Measurements from ENCODE around the gene GRHL1.
"Not testable (repeated sequence)": the region's sequence is repeated elsewhere in the genome, so short reads cannot be mapped to it uniquely, and the experiment has no call there.

The GRHL1 gene

DNA sequence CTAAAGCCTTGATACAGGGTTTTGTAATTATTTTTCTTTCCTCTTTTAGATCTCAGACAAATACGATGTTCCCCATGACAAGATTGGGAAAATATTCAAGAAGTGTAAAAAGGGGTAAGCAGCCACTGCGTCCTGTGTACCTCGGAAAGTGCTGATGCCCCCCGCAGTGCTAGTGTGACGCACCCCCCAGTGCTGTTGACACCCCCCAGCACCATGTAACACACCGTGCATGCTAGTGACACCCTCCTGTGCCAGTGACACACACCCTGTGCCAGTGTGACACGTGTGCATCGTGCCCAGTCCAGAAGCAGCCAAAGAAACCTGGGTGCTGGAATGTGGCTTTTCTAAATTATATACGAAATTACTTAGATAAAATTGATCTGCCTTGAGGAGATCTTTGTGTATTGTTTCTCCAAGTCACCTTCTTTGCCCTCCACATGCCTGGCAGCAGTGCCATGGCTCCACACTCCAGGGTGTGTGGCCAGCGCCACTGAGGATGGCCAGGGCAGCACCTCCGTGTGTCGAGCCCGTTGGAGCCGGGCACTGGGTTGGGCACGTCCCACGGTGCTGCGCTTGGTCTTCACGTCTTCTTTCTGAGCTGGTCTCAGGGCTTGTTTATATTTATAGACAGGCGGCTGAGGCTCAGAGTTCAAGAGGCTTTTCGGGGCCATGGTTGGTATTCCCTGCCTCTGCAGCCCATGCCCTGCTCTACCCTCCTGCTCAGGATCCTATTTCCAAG lies 47.6 kb downstream of the GRHL1 start:
- no peak for DNase-seq

DNA sequence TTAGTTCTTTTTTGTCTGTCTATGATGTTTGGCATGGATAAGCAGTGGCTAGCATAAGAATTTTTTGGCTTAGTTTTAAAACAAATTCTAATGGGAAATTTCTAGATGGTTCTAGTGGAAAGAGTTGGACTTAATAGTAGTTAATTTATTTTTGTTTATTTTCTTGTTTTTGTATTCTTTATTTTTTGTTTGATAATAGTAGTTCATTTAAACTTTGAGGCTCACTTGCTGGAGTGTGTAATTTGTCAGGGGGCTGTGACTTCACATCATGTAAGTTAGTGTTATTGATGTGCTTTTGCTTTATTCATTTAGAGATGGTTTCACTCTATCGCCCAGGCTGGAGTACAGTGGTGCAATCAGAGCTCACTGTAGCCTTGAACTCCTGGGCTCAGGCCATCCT lies 48.2 kb downstream of the GRHL1 start:
- DNase-seq, result no peak

DNA sequence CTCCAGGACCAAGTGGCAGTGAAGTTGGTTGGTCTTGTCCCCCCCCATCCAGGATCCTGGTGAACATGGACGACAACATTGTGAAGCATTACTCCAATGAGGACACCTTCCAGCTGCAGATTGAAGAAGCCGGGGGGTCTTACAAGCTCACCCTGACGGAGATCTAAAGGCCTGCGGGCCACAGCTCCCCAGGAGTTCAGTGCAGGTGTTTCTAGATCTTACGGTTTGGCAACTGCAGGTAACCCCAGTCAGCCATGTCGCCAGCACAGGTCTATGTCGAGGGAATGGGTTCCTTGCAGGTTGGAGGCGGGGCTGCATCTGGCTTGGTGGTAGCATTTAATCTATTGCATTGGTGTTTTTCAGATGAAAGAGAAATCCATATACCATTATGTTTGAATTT lies 49.0 kb downstream of the GRHL1 start:
- no peak for DNase-seq

DNA sequence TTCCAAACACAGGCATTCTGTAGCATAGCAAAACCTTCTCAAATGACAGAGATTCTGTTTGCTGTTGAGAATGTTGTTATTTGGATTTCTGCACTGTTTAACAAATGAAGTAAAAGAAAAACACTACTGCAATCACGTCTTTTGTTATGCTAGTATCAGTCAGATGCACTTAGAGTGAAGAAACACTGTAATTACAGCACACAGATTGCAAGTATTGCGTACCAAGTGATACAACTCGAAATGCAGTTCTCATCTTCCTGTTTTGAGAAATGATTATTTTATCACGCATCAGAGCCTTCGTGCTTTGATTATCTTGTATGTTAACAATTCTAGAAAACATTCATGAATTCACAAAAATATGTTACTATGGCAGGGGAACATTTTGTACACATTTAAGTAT lies 50.1 kb downstream of the GRHL1 start:
- no peak for DNase-seq

DNA sequence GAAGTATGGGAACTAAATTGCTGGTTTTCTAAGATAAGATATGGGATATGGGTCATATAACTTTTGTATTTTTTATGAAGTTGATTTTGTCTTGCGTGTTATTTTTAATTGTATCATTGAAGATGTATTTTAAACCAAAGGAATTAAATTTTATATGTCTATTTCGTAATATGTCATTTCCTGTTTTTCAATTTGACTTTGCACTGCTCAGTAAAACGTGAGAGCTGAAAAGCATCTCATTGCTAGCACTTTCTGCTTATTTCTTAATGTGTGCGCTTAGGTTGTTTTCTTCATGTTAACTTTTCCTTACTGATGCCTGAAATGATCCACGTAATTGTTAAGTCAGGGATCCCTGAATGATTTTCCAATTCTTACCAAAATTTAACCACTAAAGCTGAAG lies 50.6 kb downstream of the GRHL1 start:
- DNase-seq, result no peak

DNA sequence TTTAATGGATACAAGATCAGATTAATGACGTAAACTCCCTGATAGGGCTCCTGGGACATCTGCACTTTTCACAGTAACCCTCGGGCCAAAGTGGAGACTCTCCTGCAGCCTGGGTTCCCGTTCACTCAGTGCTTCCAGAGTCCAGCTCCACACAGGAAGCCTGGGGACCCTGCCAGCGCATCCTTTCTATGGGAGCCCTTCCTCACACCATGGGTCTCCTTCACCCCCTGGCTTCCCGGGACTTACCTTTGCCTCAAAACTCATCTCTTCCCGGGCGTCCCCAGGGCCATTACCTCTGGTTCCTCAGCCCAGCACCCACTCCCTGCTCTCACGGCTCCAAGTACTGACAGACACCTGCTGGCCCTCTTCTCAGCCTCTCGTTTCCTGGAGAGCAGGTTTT lies 51.2 kb downstream of the GRHL1 start:
- no peak for DNase-seq

DNA sequence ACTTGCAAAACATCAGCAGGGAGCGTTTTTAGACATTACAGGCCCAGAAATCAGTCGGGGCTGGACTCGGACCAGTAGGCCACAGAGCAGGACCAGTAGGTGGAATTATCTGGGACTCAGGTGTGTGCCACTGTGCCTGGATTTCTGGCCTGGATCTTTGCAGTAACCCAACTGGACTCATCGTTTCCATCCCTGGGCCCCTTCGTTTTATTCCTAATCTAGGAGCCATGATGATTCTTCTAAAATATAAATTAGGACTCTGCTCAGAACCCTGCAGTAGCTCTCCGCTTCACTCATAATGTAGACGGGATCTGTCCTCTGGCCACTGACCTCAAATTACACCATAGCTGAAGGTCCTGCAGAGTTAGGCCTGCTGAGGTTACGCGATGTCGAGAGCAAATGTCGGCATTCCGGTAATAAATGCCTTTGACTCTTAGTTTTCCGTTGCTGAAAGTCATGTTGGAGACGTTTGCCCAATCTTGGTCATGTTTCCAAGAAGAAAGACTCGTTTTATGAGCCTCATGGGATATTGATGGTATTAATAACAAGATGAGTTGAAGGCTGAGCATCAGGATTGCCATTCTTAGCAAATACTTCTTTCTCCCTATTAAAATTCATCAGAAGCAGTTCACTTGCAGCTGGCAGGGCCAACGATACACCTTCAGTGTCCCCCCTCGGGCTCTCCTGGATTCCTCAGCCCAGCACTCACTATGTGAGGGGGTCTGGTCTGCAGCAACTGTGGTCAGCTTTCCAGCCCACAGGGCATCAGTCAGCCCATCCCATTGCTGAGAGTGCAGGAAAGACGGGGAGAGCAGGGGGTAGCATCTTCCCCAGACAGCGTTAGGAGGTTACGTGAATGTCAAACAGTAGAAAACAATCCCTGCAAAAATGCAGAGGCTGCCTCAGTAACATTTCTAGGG lies 52.0 kb downstream of the GRHL1 start:
- DNase-seq, result no peak

DNA sequence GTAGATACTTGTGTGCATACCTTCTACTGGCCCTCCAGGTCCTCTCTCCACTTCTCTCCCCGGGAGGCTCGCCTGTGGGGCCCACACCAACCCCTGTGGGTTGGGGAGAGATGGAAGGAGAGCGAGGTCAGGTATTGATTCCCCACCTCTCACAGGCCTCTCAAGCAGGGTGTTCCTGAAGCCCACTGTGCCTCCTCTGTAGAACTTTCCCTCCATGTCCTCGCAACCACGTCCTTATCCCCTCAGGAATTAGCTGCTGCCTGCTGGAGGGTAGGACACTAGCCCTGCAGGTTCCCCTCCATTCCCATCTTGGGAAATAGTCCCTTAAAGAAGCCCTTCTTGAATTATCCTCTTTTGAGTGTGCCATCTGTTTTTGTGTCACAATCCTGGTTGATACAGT lies 52.9 kb downstream of the GRHL1 start:
- no peak for DNase-seq

DNA sequence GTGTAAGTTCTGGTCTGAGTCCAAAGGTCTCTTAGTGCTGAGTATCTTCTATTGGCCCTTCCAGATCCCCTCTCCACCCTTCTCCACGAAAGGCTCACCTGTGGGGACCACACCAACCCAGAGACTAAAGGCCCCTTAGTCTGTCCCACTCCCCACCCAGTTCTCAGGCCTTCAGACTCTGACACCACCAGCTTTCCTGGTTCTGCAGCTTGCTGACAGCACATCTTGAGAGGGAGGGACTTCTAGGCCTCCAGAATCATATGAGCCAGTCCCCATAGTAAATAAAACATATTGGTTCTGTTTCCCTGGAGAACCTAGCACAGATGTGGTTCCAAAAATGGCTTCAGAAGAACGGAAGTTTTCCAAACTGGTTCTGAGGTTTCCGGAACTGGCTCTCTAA lies 53.3 kb downstream of the GRHL1 start:
- no peak for DNase-seq

DNA sequence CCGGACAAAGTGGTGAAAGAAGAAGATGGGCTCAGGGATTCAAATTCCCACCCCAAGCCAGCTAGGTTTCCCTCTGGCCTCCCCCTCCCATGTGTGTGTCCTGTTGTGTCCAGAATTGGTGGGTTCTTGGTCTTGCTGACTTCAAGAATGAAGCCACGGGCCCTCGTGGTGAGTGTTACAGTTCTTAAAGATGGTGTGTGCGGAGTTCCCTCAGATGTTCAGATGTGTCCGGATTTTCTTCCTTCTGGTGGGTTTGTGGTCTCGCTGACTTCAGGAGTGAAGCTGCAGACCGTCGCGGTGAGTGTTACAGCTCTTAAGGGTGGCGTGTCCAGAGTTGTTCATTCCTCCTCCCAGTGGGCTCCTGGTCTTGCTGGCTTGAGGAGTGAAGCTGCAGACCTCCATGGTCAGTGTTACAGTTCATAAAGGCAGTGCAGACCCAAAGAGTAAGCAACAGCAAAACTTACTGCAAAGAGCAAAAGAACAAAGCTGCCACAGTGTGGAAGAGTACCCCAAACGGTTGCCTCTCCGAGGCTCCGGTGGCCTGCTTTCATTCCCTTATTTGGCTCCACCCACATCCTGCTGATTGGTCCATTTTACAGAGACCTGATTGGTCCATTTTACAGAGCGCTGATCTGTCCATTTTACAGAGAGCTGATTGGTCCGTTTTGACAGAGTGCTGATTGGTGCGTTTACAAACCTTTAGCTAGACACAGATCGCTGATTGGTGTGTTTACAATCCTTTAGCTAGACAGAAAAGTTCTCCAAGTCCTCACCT lies 54.2 kb downstream of the GRHL1 start:
- no peak for DNase-seq

DNA sequence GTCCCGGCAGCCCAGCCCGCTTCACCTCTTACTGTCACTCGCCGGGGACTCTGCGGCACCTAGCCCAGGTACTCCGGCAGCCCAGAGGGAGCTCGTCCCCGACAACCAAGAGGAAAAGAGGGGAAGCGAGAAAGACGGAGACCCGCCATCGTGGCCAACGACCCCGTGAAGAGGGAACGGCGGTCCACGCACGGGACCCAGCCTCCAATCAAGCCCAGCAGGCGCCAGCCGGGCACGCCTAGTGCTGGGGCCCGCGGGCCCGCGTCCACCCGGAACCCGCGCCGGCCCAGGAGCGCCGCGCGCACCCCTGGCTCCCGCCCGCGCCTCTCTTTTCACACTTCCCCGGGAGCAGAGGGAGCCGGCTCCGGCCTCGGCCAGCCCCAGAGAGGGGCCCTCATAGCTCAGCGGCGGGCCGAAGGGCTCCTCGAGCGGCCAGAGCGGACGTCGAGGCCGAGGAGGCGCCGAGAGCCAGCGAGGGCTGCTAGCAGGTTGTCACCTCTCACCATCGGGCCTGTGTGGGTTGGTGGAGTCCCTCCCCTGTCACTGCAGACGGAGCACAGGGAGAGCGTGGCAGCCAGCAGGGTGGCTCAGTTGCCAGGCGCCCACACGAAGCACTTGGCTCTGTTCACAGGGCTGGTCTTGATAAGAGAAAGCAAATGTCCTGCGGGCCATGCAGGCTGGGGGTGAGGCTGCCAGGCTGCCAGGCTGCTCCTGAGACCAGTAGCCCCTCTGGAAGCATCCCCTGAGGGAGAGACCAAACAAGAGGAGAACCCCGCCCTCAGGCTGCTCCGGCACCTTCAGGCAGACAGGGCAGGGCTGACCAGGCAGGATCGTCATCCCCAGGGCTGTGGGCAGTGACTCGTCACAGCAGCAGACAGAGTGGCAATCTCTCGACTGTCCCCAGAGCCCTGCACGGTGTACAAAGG lies 55.0 kb downstream of the GRHL1 start:
- no peak for DNase-seq

DNA sequence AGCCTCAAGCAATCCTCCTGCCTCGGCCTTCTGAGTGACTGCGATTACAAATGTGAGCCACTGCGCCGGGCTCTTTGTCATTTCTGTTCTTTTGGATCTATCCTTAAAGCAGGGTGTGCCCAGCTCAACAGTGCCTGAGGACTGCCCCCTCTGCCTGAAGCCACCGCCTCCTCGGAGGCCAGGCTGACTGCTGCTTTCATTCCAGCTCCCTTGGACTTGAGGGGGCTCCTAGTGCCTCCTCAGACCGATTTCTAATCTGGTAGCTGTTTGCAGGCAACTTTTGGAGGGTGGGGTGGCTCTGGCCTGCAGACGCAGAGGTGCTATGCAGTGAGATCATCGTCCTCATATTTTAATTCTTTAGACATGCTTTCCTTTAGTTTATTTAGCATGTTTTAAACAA lies 55.9 kb downstream of the GRHL1 start:
- no peak for DNase-seq

DNA sequence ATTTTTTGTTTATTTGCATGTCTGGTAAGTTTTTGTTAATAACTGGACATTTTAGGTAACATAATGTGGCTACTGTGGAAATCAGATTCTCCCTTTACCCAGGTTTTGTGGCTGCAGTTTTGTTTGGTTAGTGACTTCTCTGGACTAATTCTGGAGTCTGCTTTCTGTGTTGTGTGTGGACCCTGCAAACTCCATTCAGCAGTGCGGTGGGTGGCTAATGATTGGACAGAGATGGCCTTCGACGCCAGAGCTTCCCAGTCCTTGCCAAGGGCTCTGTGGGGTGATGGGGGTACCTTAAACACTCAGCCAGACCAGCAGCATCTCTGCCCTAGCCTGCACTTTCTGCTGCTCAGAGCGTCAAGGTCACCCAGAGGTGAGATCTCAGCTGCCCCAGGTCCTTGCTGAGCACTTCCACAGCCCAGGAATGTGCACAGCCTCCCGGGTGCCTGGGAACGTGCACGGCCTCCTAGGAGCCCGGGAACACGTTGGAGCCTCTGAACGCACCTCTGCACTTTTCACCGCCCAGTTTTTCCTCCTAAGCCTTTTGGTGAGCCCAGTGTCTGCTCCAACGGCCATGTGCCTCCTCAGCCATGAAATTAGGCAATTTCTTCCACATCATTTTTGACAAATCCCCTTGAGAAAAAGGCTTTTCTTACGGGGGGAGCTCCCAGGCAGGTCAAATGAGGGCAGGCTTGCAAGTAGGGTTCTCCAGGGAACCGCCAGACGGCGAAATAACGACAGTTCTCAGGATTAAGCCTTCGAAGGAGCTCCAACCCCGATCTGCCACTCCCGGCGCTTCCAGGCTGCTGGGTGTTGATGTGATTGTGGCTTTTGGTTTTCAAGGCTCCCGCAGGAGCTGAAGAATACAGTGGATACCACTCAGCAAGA lies 56.7 kb downstream of the GRHL1 start:
- DNase-seq, result no peak

DNA sequence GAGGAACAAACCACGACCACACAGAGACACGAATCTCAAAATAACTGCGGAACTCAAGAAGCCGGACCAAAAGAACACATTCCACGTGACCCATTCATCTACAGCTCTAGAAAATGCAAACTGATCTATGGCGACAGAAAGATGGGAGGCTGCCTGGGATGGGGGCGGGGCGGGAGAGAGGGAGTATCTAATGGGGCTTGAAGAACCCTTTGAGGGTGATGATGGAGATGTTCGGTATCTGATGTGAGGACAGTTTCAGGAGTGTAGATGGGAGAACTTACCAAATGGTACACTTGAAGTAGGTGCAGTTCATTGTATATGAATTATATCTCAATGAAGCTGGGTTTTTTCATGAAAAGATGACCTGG lies 57.3 kb downstream of the GRHL1 start:
- DNase-seq, result no peak

DNA sequence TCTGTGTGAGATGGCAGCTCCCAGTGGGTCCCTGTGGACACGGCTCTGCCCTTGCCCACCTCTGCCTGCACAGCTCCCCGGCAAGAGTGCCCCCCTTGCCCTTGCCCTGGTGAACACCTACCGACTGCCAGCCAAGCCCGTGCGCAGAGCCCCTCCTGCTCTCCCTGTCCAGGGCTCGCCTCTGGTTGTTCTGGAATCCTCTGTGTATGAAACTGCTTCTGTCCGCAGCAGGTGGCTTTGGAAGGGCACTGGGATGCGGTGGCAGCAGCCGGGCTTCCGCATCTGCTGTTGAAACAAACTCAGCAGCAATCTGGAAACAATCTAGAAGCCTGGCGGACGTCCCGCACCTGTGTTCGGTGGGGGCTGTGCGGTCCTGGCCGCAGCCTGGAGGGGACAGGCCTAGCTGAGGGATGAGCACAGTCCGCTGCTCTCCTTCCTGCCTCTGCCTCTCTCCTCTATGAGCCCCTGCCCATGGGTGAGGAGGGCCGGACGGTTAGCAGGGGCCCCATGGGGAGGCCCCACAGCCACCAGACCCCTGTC lies 57.8 kb downstream of the GRHL1 start:
- no peak for DNase-seq

DNA sequence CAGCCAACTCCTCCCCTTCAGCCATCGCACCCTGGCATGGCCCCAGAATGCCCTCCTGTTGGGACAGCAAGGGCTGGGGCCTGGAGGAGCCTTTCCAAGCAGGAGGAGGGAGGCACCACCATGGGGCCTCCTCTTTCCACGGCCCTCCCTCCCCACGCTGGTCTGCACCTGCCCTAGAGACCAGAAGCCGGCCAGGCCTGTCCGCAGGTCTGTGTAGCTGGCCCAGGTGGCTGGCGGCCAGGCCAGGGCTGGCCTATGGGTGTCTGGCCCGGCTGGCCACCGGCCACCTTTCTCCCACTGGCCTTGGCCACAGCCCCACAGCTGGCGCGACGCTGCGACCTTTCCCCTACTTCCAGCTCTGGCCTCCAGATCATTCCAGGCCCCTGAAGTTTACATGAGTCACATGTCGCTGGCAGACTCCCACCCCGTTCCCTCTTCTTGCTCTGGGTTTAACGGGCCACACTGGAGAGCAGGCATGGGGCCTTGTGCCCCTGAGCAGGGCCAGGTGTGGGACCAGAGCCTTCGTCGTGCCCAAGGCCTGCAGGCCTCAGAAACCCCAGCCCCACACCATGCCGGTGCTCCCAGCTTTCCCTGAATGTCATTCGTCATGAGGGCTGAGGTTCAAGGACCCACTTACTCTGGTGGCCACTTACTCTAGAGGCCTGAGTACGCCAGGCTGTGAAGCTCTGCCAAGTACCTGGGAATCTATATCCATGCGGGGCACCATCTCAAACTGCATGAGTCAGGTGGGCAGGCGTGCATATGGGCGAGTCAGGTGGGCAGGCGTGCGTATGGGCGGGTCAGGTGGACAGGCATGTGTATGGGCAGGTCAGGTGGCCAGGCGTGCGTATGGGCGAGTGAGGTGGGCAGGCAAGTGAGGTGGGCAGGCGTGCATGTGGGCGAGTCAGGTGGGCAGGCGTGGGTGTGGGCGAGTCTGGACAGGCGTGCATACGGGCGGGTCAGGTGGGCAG lies 58.6 kb downstream of the GRHL1 start:
- DNase-seq, result no peak

DNA sequence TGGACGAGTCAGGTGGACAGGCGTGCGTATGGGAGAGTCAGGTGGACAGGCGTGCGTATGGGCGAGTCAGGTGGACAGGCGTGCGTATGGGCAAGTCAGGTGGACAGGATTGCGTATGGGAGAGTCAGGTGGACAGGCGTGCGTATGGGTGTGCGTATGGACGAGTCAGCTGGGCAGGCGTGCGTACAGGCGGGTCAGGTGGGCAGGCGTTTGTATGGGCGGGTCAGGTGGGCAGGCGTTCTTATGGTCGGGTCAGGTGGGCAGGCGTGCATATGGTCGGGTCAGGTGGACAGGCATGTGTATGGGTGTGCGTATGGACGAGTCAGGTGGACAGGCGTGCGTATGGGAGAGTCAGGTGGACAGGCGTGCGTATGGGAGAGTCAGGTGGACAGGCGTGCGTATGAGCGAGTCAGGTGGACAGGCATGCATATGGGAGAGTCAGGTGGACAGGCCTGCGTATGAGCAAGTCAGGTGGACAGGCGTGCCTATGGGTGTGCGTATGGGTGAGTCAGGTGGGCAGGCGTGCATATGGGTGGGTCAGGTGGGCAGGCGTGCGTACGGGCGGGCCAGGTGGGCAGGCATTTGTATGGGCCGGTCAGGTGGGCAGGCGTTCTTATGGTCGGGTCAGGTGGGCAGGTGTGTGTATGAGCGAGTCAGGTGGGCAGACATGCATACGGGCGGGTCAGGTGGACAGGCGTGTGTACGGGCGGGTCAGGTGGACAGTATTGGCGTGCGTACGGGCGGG lies 59.5 kb downstream of the GRHL1 start:
- DNase-seq, result not testable (repeated sequence)

DNA sequence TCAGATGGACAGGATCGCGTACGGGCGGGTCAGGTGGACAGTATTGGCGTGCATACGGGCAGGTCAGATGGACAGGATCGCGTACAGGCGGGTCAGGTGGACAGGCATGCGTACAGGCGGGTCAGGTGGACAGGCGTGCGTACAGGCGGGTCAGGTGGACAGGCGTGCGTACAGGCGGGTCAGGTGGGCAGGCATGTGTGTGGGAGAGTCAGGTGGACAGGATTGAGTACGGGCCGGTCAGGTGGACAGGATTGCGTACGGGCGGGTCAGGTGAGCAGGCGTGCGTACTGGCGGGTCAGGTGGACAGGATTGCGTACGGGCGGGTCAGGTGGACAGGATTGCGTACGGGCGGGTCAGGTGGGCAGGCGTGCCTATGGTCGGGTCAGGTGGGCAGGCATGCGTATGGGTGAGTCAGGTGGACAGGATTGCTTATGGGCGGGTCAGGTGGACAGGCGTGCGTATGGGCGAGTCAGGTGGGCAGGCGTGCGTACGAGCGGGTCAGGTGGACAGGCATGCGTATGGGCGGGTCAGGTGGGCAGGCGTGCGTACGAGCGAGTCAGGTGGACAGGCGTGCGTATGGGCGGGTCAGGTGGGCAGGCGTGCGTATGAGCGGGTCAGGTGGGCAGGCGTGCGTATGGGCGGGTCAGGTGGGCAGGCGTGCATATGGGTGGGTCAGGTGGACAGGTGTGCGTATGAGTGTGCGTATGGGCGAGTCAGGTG lies 60.3 kb downstream of the GRHL1 start:
- not testable (repeated sequence) for DNase-seq

All from stimulated activated CD4-positive, alpha-beta T cell treated with anti-CD3 and anti-CD28 coated beads, Interleukin-12 subunit alpha, Interleukin-12 subunit beta, amount 100 ng/mL, for 4 hours (primary cell).